IMR-90 (cell line): ENCODE data around the gene RADIL. TPM values are rescaled to one million over a fixed set of nuclear protein-coding genes. Genes with fewer than 3 reads are reported as not detected.
A peak's percentile ranks its signal among the peaks of the same experiment; 100 is the strongest.

Experiments
- ATAC-seq: fragments of 200-7000 bp; cut with Tn5 transposase; 2 replicates; pipeline ENCODE4 v1.9.1; 2020; ENCODE audit warnings: low read depth, mild to moderate bottlenecking, moderate library complexity
- BruUV-seq: library from RNA; stranded (reverse); fragments of 400-500 nt; replicated peaks from 2 replicates; lab custom pipeline; 2021; lab: Mats Ljungman, UMichigan
- CTCF ChIA-PET: fragments of 300-600 bp; formaldehyde crosslinking; extraction: SDS; loops from one replicate; lab custom pipeline; 2021; ENCODE audit warnings: antibody characterized with exemption; lab: Yijun Ruan, JAX
- POLR2A ChIA-PET: fragments of 300-600 bp; sonication (Branson Sonifier 250); formaldehyde crosslinking; loops from one replicate; lab custom pipeline; 2022; ENCODE audit warnings: antibody characterized with exemption; ENCODE audit not compliant: unreplicated experiment; lab: Charles Lee
- DNase-seq: peaks from one replicate; pipeline ENCODE4 v3.0.0; 2013
- H2AFZ ChIP-seq: replicated peaks from 2 replicates; pipeline ENCODE3; 2013; ENCODE audit warnings: low read length, mild to moderate bottlenecking; ENCODE audit not compliant: poor library complexity
- H2AK5ac ChIP-seq: 2 replicates; pipeline ENCODE4 v1.6.1; 2013; ENCODE audit warnings: low read depth, low read length, inconsistent platforms
- H2AK9ac ChIP-seq: replicated peaks from 2 replicates; pipeline ENCODE3; 2013; ENCODE audit warnings: mild to moderate bottlenecking, low read depth, low read length, moderate library complexity; ENCODE audit not compliant: poor library complexity
- H2BK120ac ChIP-seq: 2 replicates; pipeline ENCODE4 v1.6.1; 2013; ENCODE audit warnings: low read depth, low read length, inconsistent platforms
- H2BK15ac ChIP-seq: 3 replicates; pipeline ENCODE4 v1.6.1; 2013; ENCODE audit warnings: low read depth, low read length, inconsistent platforms
- H2BK20ac ChIP-seq: 2 replicates; pipeline ENCODE4 v1.6.1; 2013; ENCODE audit warnings: low read depth, mild to moderate bottlenecking, inconsistent platforms, low read length, moderate library complexity
- H2BK5ac ChIP-seq: 2 replicates; pipeline ENCODE4 v1.6.1; 2013; ENCODE audit warnings: mild to moderate bottlenecking, low read depth, low read length, inconsistent platforms; ENCODE audit not compliant: poor library complexity, severe bottlenecking
- H3K14ac ChIP-seq: replicated peaks from 2 replicates; pipeline ENCODE4 v1.6.1; 2013; ENCODE audit warnings: low read depth, low read length, inconsistent platforms
- H3K18ac ChIP-seq: 2 replicates; pipeline ENCODE4 v1.6.1; 2013; ENCODE audit warnings: low read depth, low read length, control low read depth
- H3K23ac ChIP-seq: 2 replicates; pipeline ENCODE4 v1.6.1; 2013; ENCODE audit warnings: low read depth, low read length, inconsistent platforms
- H3K27ac ChIP-seq: 2 replicates; pipeline ENCODE4 v1.5.1; 2013; ENCODE audit warnings: mild to moderate bottlenecking, control low read depth, low read length; ENCODE audit not compliant: insufficient read depth
- H3K27me3 ChIP-seq: 2 replicates; pipeline ENCODE4 v1.6.1; 2013; ENCODE audit warnings: low read length; ENCODE audit not compliant: control insufficient read depth, insufficient read depth
- H3K36me3 ChIP-seq: 2 replicates; pipeline ENCODE4 v1.6.1; 2013; ENCODE audit warnings: low read length, mixed read lengths; ENCODE audit not compliant: control insufficient read depth, insufficient read depth
- H3K4ac ChIP-seq: 2 replicates; pipeline ENCODE4 v1.6.1; 2013; ENCODE audit warnings: low read depth, low read length, inconsistent platforms
- H3K4me1 ChIP-seq: 2 replicates; pipeline ENCODE4 v1.6.1; 2013; ENCODE audit warnings: low read length, mixed read lengths; ENCODE audit not compliant: control insufficient read depth, insufficient read depth
- H3K4me2 ChIP-seq: 2 replicates; pipeline ENCODE4 v1.6.1; 2013; ENCODE audit warnings: low read depth, mild to moderate bottlenecking, control low read depth, low read length, moderate library complexity
- H3K4me3 ChIP-seq: 2 replicates; pipeline ENCODE4 v1.5.1; 2013; ENCODE audit warnings: low read depth, mild to moderate bottlenecking, control low read depth, low read length, moderate library complexity; ENCODE audit not compliant: insufficient read depth
- H3K56ac ChIP-seq: 2 replicates; pipeline ENCODE4 v1.6.1; 2013; ENCODE audit warnings: low read length, inconsistent platforms; ENCODE audit not compliant: insufficient read depth; ENCODE audit errors: extremely low read depth
- H3K79me1 ChIP-seq, 2 experiments: 2 replicates each; pipeline ENCODE4 v1.6.1; 2013; ENCODE audit warnings: low read length in 2 of 2, inconsistent platforms in 1 of 2, low read depth in 1 of 2
- H3K9ac ChIP-seq: 2 replicates; pipeline ENCODE4 v1.6.1; 2013; ENCODE audit warnings: low read depth, low read length, control low read depth
- H3K9me1 ChIP-seq: 2 replicates; pipeline ENCODE4 v1.6.1; 2013; ENCODE audit warnings: low read length, inconsistent platforms; ENCODE audit not compliant: insufficient read depth
- H3K9me3 ChIP-seq: 2 replicates; pipeline ENCODE4 v1.6.1; 2013; ENCODE audit warnings: low read length; ENCODE audit not compliant: control insufficient read depth, insufficient read depth
- H4K20me1 ChIP-seq: 2 replicates; pipeline ENCODE4 v1.6.1; 2013; ENCODE audit warnings: low read length, inconsistent platforms; ENCODE audit not compliant: insufficient read depth
- H4K5ac ChIP-seq: 2 replicates; pipeline ENCODE4 v1.6.1; 2013; ENCODE audit warnings: mild to moderate bottlenecking, low read depth, low read length, control low read depth
- H4K8ac ChIP-seq, 2 experiments: 2 replicates each; pipeline ENCODE4 v1.6.1; 2013; ENCODE audit warnings: low read depth in 2 of 2, low read length in 2 of 2, control low read depth in 1 of 2, inconsistent platforms in 1 of 2
- H4K91ac ChIP-seq: 2 replicates; pipeline ENCODE4 v1.6.1; 2013; ENCODE audit warnings: low read depth, low read length, inconsistent platforms; ENCODE audit not compliant: insufficient read depth
- CEBPB ChIP-seq: IDR thresholded peaks from 2 replicates; pipeline ENCODE4 v1.6.1; 2012; ENCODE audit warnings: low read depth, low read length, improper control_type of control experiment
- FOS ChIP-seq: fragments of 150-350 bp; IDR thresholded peaks from 2 replicates; pipeline ENCODE4 v1.6.1; 2016; ENCODE audit warnings: low read depth, low read length
- MAZ ChIP-seq: IDR thresholded peaks from 2 replicates; pipeline ENCODE4 v1.6.1; 2012; ENCODE audit warnings: low read depth, mild to moderate bottlenecking, low read length, improper control_type of control experiment, moderate library complexity, borderline replicate concordance
- RFX5 ChIP-seq: IDR thresholded peaks from 2 replicates; pipeline ENCODE4 v1.8.0; 2012; ENCODE audit warnings: low read depth, mild to moderate bottlenecking, low read length, moderate library complexity
- WGBS, 2 experiments: methylation state at CpG; one replicate each; pipeline versions ENCODE4 v1.1.5 to v1.1.7; 2013; ENCODE audit warnings: missing lambda C conversion rate in 2 of 2; ENCODE audit not compliant: insufficient read length in 1 of 2; ENCODE audit errors: extremely low coverage in 2 of 2; 5-methylcytosine and 5-hydroxymethylcytosine counted together
- dilution Hi-C: fragments of 300-500 bp; cut with HindIII; formaldehyde crosslinking; loops from one replicate; pipeline ENCODE4 v1.14.3; 2018; ENCODE audit warnings: low sequenced_read_pairs; ENCODE audit not compliant: unreplicated experiment
- in situ Hi-C: fragments of 300-500 bp; cut with MboI; formaldehyde crosslinking; loops from 3 replicates; pipeline ENCODE4 v1.14.3; 2019; ENCODE audit warnings: low sequenced_read_pairs, inconsistent platforms, mixed read lengths
- intact Hi-C: fragments of 100-400 bp; cut with micrococcal nuclease; formaldehyde crosslinking; loops from 2 replicates; pipeline ENCODE4 v1.10.0; 2022
- polyA plus RNA-seq, 3 experiments: library from polyadenylated mRNA; depleted of rRNA; stranded (reverse); fragments of >200 nt; gene quantifications; 2 replicates each; pipeline ENCODE4 v1.2.3, GENCODE V29; 2012; ENCODE audit warnings: low replicate concordance in 1 of 3
- total RNA-seq: library from RNA; depleted of rRNA; stranded (reverse); fragments of >200 nt; gene quantifications from 2 replicates; pipeline ENCODE4 v1.2.3, GENCODE V29; 2012
- TF ChIP-seq, protein P1 (sequence below): fragments of 150-350 bp; IDR thresholded peaks from 2 replicates; pipeline ENCODE4 v1.6.1; 2017; ENCODE audit warnings: mild to moderate bottlenecking, antibody characterized with exemption, low read length, low read depth

The RADIL gene
- total and polyA plus RNA-seq, 2 of the 4 experiments (the other 2 are of a cell fraction) = 0.18 to 0.48 TPM

DNA sequence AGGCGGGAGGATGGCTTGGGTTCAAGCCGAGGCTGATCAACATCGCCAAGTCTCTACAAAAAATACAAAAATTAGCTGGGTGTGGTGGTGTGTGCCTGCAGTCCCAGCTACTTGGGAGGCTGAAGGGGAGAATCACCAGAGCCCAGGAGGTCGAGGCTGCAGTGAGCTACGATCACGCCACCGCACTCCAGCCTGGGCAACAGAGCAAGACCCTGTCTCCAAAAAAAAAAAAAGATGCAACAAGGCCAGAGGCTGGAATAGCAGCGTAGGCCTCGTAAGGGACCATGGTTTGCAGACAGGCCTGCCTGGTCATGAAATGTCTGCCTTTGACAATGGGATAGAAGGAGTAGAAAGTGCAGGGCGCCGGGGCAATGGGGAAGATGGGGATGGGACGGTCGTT is 41.7 kb downstream of the RADIL start:
- Histone ChIP-seq H3K4ac (no peak overlapping the region), H2AFZ (peak overlapping the region; percentile 88), H3K18ac (no peak overlapping the region; the same call in 1 of the 2 replicates), H3K79me1 (no peaks in the 10 kb centered on the region), H3K27ac (peak overlapping the region; percentile 51; the same call in 1 of the 2 replicates), H3K23ac (no peak overlapping the region), H4K5ac (no peak overlapping the region; the same call in 1 of the 2 replicates), H4K91ac (no peak overlapping the region), H3K4me2 (no peak overlapping the region; the same call in 1 of the 2 replicates), H2BK15ac (no peak overlapping the region), H4K20me1 (no peaks in the 10 kb centered on the region), H3K36me3 (no peaks in the 10 kb centered on the region), H3K4me3 (no peak overlapping the region), H2BK5ac (no peak overlapping the region), H2BK20ac (no peak overlapping the region), H3K27me3 (peaks cover 1% of the 10 kb centered on the region; the same call in 1 of the 2 replicates), H3K4me1 (peaks cover 5% of the 10 kb centered on the region; the same call in 1 of the 2 replicates), H3K9ac (peak overlapping the region; percentile 15; the same call in 1 of the 2 replicates), H3K56ac (no peak overlapping the region), H3K9me3 (no peaks in the 10 kb centered on the region), H3K9me1 (no peaks in the 10 kb centered on the region), H2AK9ac (no peak overlapping the region), H4K8ac (peak overlapping the region in 1 of 2 experiments; percentile 1; a peak in 1 of 4 replicates), H2BK120ac (no peak overlapping the region), H2AK5ac (no peak overlapping the region), H3K14ac (no peak overlapping the region)
- CTCF ChIA-PET = interaction anchor here (1.3 kb wide), 1 partner anchor 9 kb away, joined by 3 read pairs; no protein-coding TSS in a partner anchor
- TF ChIP-seq MAZ (no peak), CEBPB (no peak), RFX5 (no peak), FOS (no peak)
- TF ChIP-seq, protein P1, sequence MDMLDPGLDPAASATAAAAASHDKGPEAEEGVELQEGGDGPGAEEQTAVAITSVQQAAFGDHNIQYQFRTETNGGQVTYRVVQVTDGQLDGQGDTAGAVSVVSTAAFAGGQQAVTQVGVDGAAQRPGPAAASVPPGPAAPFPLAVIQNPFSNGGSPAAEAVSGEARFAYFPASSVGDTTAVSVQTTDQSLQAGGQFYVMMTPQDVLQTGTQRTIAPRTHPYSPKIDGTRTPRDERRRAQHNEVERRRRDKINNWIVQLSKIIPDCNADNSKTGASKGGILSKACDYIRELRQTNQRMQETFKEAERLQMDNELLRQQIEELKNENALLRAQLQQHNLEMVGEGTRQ = no peak
- 82% methylated on average over 4 of the region's 13 CpGs; no CpG with 5 or more reads in 1 of the 2 experiments for WGBS, 2 experiments
- ATAC-seq (no peak), DNase-seq (no peak)
- POLR2A ChIA-PET = no interaction called here
- intact Hi-C loops = no loop called here
- dilution Hi-C loops = no loop called here
- in situ Hi-C loops = no loop called here
- BruUV-seq = no TSS peak
